SIG-M5 (cell line): Measurements from ENCODE around the gene C11orf91.
"Not testable (repeated sequence)": the region's sequence is repeated elsewhere in the genome, so short reads cannot be mapped to it uniquely, and the experiment has no call there.

Experiments
- DNase-seq: peaks from one replicate; lab custom pipeline; 2025; lab: John Stamatoyannopoulos, UW

The C11orf91 gene

DNA sequence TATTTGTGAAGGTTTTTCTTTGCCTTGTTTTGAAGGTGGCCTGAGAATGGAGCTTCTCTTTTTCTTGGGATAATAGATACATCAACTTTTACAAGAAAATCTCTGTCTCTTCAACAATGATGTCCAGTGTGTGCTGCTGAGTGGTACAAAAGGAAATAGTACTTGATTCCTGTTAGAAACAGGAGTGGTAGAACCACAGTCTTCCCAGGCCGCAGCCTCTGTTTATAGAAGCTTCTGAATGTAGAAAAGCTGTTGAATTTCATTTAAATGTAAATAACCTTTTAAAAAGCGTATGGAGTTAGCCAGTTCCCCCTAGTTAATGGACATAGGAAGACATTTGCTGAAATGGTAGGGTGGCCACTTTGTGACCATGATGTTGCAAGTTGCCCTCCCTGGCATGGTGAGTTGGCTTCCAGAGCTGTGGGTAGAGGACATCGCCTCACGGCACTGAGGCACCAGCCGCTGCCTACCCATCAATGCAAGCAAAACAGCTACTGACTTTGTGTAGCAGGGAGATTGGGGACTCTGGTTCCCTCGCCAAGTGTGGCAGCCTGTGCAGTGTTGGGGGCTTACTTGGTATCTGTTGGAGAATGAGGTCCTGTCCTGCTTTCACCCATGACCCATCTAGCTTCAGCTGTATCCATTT is 31.6 kb downstream of the C11orf91 start:
- DNase-seq = no peak

DNA sequence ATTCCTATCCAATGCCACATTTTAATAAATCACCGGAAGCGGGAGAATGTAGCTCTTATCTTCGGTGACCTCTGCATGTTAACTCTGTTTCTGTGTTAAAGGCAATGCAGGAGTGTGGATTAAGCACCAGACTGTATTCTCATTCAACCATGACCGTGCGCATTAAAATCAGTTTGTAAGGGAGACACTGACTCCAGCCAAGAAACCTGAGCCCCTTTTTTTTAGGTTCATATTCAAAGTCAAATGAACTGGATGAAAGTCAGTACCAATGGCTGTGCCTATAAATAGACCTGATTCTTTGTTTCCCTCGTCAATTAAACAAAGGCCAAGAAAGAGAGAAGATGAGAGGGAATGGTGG is 32.2 kb downstream of the C11orf91 start:
- no peak for DNase-seq

DNA sequence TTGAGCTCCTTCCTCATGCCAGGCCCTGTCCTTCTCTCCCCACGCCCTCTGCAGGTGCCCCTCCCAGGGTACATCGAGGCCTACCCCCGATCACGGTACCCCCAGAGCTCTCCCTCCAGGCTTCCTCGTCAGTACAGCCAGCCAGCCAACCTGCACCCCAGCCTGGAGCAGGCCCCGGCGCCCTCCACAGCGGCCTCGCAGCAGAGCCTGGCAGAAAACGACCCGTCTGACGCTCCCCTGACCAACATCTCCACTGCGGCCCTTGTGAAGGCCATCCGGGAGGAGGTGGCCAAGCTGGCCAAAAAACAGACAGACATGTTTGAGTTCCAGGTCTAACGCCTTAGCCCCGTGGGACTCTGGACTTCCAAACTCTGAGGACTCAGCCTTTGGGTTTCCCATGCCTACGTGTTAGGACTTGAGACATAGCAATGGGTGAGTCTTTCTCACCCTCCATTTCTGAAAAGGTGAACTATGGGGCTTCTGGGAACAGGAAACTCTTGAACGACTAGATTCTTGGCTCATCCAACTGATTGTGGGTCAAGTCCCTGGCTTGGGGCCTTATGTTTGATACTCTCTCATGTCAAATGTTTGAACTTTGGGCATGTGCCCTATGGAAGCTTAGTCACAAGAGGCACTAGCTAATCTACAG is 32.7 kb downstream of the C11orf91 start:
- DNase-seq = no peak

DNA sequence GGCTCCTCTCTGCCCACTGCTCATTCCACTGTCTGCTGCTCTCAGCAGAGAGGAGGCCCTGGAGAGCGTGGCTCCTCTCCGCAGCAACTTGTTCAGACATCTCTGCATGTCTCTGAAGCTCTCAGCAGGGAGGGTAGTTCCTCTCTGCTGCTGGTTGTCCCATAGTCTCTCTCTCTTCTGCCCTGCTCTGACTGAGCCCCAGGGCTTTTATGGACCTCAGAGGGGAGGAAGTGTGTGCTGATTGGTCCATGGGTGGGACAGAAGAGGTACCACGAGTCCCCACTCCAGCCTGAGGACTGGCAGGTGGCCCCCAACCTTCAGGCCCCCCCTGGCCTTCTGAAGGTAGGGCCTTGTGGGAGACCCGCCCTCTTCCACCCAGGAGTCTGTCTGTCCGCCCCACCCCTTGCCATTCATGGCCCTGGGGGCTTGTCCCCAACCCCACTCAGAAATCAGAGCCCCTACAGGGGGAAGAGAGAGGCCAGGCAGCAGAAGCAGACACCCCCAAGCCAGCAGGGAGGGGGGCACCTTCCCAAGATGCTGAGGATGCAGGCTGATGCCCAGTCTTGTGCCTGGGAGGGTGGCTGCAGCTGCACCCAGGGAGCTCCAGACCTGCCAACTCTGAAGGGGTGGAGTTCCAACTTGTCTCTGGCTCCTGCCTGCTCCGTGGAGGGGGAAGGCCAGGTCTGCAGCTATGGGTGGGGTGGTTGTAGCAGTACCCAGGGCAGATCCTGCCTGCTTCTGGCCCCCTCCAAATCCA is 35.1 kb downstream of the C11orf91 start:
- no peak for DNase-seq

DNA sequence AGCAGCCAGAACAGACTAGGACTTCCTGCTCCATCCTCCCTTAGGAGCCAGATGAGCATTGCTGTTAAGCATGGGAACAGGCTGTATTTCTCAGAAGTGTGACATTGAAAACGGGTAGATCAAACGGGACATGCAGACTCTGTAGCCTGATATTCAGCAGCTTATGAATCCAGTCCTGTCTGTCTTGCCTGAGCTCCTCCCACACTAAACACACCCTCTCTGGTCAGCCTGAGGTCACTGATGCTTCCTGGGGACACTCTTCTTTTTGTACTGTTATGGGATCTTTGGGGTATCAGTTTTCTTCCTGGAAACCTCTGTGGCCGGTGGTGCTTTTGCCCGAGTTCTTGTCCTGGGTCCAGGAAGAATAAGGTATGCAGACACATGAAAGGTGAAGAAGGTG is 35.8 kb downstream of the C11orf91 start:
- DNase-seq = no peak

DNA sequence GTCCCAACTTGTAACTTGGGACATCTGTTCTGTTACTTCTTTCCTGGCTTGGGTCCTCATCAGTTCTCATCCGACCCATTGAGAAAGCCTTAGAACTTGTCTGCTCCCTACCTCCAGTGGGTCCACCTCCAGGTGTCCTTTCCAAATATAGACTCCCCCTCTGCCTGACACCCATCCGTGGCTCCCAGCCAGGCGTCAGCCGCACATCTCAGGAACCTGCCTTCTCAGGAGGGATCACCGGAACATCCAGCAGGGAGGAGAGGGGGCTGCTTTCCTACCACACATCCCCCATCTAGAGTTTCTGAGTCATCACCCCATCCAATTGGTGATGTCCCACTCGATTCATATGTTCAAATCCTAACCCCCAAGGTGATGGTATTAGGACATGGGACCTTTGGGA is 36.5 kb downstream of the C11orf91 start:
- no peak for DNase-seq

DNA sequence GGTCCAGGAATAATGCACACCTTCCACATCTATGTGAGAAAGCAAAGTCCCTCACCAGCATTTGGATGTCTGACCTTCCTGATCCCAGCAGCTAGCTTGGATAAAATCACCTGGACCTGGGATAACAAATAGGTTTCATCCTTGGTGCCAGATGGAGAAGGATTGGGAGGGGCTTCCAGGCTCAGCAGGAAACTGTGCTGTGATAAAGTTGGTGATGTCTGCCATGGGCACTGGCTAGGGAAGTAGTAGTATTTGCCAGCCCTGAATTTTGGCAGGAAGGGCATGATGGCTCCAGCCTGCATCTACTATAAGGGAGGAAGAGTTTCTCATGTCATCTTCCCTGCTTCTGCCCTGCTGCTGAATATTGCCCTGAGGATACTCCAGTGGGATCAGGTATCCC is 37.5 kb downstream of the C11orf91 start:
- no peak for DNase-seq

DNA sequence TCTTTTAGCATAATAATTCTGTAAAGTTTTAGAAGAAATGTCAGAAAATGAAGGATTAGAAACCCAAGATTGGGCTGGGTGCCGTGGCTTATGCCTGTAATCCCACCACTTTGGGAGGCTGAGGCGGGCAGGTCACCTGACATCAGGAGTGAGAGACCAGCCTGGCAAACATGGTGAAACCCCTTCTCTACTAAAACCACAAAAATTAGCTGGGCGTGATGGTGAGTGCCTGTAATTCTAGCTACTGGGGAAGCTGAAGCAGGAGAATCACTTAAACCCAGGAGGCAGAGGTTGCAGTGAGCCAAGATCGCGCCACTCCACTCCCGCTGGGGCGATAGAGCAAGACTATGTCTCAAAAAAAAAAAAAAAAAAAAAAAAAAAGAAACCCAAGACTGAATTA is 39.1 kb downstream of the C11orf91 start:
- not testable (repeated sequence) for DNase-seq

DNA sequence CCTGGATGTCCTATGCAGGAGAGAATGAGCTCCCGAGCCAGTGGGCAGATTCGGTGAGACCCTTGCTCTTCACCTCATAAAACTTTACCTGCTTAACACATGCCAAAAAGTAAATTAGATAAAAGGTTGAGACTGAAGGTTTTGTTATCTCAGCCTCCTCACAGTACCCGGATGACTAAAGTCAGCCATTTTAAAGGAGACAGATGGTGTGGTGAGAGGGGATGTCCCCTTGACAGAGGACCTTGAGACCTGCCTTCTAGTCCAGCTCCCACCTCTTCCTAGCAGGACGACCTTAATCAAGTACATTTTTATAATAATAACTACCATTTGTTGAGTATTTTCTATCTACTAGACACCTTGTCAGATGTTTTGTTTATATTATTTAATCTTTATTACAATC is 39.7 kb downstream of the C11orf91 start:
- no peak for DNase-seq

DNA sequence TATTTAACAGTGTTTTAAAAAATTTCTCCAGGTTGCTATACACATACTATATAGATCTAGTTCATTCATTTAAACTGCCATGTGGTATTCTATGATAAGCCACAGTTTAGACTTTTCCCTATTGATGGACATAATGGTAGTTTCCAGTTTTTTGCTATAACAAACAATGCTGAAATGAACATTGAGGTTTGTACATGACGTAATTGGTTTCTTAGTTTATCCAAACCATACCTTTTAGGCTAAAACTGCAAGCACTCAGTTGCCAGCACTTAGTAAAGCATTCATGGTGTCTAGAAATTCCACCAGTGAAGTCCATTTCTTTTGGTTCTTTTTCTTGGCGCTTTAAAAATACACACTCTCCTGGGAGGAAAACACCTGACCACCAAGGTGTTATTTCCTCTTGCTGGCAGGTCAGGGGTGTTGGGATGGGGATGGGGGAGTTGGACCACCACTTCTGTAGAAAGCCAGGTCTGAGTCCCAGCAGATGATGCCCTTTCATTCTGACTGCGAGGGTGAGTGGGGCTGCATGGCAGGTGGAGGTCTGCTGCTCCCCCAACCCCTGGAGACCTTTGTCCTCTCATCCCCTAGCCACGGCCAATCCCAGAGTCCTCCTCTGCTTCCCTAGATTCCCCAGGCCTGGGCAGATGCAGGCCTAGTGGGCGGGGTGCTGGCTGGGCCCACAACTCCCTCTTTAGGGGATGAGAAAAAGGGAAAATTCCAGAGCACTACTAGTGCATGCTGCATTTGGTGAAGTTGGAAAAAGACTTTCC is 41.1 kb downstream of the C11orf91 start:
- no peak for DNase-seq

DNA sequence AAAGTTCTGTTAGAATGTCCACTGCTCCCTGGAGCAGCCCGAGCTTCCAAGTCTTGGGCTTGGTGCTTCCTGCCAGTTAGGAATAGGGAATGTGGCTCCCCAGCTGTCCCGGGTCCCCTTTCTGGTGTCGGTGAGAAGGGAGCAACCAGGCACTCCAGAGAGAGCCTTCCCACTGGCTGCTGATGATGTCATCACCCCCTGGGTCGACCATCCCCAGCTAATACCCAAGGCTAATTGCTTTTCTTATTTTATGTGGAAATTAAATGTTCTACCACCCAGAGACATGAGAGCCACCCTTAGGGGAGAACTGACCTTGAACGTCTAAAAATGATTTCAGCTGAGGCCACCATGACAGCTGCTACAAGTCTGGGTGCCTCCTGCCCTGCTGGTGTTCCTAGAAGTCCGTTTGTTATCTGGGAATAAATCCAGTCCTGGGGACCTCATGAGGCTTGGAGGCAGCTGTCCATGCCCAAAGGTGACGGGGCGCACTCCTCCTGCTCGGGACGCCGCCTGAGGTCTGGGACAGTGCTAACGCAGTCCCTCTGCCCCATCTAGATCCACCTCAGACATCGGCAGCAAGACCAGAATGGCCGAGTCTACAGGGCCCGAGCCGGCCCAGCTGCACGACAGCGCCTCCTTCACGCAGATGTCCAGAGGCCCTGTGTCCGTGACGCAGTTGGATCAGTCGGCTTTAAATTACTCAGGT is 42.3 kb downstream of the C11orf91 start:
- no peak for DNase-seq

DNA sequence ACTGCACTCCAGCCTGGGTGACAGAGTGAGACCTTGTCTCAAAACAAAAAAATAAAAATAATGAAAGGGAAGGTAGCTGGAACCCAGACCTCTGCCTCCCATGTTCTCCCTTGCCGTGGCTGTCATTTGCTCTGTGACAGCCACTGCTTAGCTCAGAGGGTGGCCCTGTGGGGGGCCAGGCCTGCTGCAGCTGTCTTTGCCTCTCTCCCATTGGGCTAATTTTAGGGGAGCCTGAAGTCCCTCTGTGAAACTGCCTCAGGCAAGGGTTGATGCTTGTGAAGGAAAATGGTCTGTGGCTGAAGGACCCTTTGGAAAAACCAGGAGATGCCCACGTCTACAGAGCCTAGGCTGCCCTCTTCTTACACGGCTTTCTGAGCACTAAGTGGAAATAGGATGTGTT is 42.9 kb downstream of the C11orf91 start:
- DNase-seq = no peak

DNA sequence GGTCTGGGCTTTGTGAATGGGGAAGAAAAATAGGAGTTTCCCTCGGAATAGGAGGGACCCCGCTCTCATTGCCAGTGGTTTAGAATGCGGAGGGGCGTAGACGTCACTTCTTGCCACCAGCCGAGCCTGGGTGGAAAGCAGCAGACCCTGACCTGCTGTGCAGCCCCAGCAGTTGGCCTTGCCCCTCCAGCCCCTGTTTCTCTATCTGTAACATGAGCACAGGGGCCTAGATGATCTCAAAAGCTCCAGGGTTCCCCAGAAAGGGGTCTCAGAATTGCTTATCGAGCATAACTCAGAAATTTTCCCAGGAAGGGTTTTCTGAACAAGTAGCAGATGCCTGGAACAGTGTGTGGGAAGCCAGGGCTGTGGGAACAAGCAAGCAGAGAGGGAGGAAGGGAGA is 43.9 kb downstream of the C11orf91 start:
- no peak for DNase-seq

DNA sequence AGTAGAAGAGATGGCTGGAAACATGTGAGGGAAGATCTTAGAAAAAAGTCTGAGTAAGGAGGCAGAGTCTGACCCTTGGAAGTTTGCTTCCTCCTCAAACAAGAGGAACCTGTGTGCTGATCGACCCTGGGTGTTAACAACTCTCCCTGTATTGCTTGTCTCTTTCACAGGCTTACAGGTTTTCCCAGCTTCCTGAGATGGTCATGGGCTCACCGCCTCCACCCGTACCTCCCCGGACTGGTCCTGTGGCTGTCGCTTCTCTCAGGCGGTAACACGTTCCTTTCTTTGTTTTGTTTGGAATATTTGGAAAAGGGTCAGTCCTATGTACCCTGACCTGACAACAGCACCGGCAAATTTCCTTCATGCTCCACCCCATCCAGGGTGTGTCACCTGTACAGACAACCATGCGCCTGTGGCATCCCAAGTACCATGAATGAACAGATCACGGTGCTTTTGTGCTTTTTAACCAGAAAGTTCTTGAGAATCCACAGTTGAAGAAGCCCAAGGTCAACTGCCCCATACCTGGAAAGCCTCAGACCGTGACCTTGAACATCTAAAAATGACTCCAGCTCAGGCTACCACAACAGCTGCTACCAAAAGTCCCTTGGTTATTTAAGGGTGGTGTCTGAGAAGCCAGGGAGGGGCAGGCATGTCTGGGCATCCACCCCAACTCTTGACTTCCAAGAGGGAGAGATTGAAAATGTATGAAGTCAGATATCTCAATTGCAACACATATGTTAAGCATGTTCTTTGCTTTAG is 44.6 kb downstream of the C11orf91 start:
- DNase-seq = no peak

DNA sequence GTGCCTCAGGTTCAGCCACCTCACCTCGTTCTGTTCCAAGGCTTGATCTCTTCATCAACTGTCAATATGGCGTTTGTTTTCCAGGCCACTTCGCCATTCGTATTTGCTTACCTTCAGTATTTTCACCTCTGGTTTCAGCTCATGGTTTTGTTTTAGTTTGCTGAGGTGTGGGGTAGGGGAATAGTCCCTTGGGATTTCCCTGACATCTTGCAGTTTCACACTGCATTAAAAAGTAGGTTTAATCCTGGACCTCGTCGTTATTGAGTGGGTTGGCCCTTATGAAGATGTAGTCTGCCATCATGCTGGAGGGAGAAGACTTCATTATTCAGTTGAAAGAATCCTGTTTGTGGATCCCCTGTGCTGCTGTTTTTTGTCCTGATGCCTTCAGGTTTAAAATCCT is 46.0 kb downstream of the C11orf91 start:
- no peak for DNase-seq

DNA sequence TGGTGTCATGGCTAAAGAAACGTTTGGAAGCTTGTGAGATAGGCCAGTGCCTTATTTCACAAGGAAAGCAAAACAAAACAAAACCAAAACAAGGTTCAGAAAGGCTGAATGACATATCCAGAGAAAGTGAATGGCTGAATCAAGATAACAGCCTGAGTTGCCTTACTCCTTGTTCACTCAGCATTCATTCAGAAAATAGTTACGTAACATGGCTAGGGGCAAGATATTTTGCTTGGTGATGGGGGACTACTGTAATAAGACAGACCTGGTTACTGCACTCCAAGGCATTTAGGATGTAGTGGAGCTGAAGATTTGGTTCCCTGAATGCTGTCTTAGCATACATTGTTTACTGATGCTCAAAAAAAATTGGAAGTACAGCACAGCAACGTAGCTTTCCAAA is 47.7 kb downstream of the C11orf91 start:
- no peak for DNase-seq

DNA sequence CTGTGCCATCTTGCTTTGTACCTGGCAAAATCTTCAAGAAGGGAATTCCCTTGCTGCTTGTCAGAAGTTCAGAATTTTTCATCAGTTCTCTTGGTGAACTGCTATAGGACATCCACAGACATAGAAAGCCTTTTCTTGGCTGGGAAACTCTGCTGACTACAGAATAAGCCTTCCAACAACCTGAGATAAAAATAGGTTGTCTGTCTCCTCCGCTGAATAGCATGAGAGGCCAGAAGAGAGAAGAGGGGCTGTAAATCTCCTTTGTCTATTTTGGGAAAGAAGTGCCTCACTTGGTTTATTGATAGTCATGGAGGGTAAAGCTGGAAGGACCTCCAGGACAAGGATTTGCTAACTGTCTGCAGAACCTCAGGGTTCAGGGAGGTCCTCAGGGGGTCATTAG is 48.2 kb downstream of the C11orf91 start:
- DNase-seq = no peak

DNA sequence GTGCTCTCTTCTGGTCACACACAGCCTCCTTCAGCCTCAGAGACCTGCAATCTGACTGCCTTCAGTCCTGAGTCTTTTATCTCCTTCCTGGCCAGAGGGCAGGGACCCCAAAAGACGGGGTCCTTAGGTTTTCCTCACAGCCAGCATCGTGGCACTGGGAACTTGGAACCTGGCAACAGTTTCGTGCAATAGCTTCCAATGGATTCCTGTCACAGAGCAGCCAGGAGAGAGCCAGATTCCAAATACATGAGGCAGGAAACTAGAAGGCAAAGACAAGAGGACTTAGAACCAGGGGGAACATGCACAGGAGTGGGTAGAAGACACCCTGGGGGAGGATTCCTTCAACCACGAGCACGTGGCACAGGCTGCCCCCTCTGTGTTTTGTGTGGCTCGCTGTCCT is 48.6 kb downstream of the C11orf91 start:
- DNase-seq = no peak

DNA sequence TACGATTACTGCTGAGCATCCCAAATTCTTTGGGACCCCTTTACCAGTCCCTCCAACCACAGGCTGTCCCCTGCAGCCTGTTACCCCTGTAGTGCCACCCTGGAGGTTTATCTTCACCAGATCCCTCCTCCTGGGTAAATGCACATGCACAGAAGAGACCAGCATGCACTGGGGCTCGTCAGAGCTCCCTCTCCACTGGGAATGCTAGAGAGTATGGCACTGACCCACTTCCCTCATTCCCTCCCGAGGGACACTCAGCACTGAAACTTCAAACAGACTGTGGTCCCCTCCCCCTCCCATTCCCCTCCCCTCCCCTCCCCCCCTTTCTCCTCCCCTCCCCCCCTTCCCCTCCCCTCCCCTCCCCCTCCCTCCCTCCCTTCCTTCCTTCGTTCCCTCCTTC is 49.1 kb downstream of the C11orf91 start:
- no peak for DNase-seq

DNA sequence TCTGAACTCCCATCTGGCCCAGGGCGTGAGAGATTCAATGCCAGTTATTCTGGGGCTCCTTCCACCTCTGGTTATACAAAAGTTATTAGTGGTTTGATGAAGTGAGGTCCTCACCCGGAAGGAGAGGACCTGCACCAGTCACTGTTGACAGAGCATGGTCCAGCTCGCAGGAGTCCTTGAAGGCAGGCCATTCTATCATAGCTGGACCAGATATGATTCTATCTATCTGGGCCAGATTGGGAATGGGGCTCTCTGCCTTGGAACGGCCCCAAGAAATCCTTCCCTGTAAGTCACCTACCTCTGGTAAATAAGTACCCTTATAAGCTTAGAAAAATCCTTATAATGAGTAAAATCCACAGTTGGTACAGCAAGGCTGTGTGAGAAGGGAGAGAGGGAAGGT is 50.7 kb downstream of the C11orf91 start:
- DNase-seq = no peak
